ENCODE measurements around the gene TAB3. TPM values are rescaled to one million over a fixed set of nuclear protein-coding genes. Genes with fewer than 3 reads are reported as not detected.

The TAB3 gene, protein sequence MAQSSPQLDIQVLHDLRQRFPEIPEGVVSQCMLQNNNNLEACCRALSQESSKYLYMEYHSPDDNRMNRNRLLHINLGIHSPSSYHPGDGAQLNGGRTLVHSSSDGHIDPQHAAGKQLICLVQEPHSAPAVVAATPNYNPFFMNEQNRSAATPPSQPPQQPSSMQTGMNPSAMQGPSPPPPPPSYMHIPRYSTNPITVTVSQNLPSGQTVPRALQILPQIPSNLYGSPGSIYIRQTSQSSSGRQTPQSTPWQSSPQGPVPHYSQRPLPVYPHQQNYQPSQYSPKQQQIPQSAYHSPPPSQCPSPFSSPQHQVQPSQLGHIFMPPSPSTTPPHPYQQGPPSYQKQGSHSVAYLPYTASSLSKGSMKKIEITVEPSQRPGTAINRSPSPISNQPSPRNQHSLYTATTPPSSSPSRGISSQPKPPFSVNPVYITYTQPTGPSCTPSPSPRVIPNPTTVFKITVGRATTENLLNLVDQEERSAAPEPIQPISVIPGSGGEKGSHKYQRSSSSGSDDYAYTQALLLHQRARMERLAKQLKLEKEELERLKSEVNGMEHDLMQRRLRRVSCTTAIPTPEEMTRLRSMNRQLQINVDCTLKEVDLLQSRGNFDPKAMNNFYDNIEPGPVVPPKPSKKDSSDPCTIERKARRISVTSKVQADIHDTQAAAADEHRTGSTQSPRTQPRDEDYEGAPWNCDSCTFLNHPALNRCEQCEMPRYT
- total RNA-seq: 5.6 and 8.7 TPM in 2 replicates

DNA sequence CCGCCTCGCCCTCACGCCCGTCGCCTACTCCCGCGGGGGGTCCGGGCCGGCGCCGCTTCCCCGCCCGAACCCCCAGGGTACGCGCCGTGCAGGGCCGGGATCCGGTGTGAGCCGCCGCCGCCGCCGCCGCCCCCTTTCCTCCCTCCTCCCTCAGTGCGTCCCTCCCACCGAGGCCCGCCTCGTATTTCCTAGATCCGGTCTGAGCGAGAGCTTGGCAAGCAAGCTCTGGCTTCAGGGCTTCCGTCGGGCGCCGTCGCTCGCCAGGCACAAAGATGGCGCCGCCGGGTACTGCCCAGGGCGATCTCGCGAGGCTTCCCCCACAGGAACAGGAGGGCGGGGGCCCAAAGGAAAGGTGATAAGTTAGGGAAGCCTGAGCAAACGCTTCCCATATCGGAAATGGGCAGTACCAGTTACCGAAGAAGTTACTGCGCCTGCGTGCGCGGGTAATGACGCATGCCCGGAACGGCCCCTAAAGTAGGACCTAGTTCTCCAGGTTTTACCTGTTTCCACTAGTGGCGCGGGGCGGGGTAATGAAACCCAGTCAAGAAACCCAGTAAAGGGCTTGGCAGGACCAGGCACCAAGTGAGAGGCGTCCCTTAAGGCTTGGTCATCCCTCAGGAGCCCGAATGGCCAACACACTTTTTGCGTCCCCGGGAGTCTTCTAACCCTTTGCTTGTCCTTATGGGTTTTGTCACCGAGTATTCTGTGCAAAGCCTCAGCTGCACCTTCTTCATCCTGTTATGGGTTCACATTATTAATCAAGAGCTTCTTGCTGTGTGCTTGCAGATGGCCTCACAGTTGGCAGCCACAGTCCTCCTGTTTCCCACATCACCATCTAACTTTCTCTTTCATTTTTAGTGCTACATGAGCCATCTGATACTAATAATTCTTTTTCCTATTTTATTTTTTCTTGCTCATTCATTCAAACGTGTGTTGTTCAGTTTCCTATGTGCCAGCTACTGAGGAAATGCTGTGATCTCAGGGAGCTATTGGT lies at the start of gene TAB3:
Gene TAB3, minus strand, starts transcription at position 108 of the 994 bp plus-strand sequence. CDS start 29,666 bp downstream, outside the sequence.

Other genes with a start within 250 kb of the TAB3 start
- 8.5 and 9.6 TPM in 2 replicates for gene GK, start 235.8 kb downstream of the TAB3 start, total RNA-seq
- gene FTHL17, start 182.8 kb upstream of the TAB3 start, total RNA-seq: not detected in 2 replicates

Data from bronchus fibroblast of lung (primary cell).